Ovary (tissue), 9 donors: Measurements from ENCODE around the gene C4BPA. TPM values are rescaled to one million over a fixed set of nuclear protein-coding genes. Genes with fewer than 3 reads are reported as not detected.

Experiments
- DNase-seq, 5 donors: peaks; one replicate each; pipeline ENCODE4 v3.0.0-alpha.2; 2019 to 2020
- H3K27ac ChIP-seq, 2 donors: fragments of 200-600 bp; one replicate each; pipeline versions ENCODE4 v1.5.1 to v1.8.0; 2019 to 2022
- H3K27me3 ChIP-seq: fragments of 200-600 bp; one replicate; pipeline ENCODE4 v1.8.0; 2022
- H3K36me3 ChIP-seq: fragments of 200-600 bp; sonication (generic); one replicate; pipeline ENCODE4 v1.5.1; 2019
- H3K4me1 ChIP-seq: one replicate; pipeline ENCODE4 v1.8.1; 2013; ENCODE audit warnings: mild to moderate bottlenecking, moderate library complexity; ENCODE audit not compliant: insufficient read depth
- H3K4me3 ChIP-seq: fragments of 200-600 bp; sonication (generic); one replicate; pipeline ENCODE4 v1.5.1; 2017
- H3K9me3 ChIP-seq, 2 donors: fragments of 200-600 bp in 1 of 2; sonication (generic) in 1 of 2; one replicate each; pipeline versions ENCODE4 v1.5.1 to v1.8.1; 2013 to 2019; ENCODE audit warnings: mild to moderate bottlenecking in 1 of 2, moderate library complexity in 1 of 2
- CTCF ChIP-seq, 3 donors: fragments of 450-650 bp in 2 of 3; fragments of 200-600 bp in 1 of 3; IDR thresholded peaks; one replicate each; pipeline versions ENCODE4 v1.5.1 to v1.8.0; 2016 to 2022; ENCODE audit warnings: antibody characterized with exemption in 3 of 3, mild to moderate bottlenecking in 1 of 3
- EP300 ChIP-seq: sonication (generic); formaldehyde crosslinking; IDR thresholded peaks from one replicate; pipeline ENCODE4 v1.6.1; 2017; ENCODE audit warnings: antibody characterized with exemption
- POLR2A ChIP-seq: fragments of 450-650 bp; IDR thresholded peaks from one replicate; pipeline ENCODE4 v1.6.1; 2017; ENCODE audit warnings: antibody characterized with exemption, mild to moderate bottlenecking, moderate library complexity
- WGBS, 3 donors: extraction: QIAGEN DNeasy Blood & Tissue Kit in 1 of 3; methylation state at CpG; one replicate each; pipeline versions ENCODE4 v1.1.5 to v1.1.7; 2013 to 2017; 5-methylcytosine and 5-hydroxymethylcytosine counted together
- intact Hi-C, 4 donors: fragments of 100-400 bp; cut with DNase I; formaldehyde crosslinking; loops; one replicate each; pipeline versions ENCODE4 v1.11.0 to v1.15.1; 2022 to 2023
- polyA plus RNA-seq, 2 donors: library from polyadenylated mRNA; stranded (reverse); fragments of 200-250 nt in 1 of 2; fragments of 350-450 nt in 1 of 2; fragmentation: Illumina TruSeq in 1 of 2; extraction: RNeasy Lipid Tissue Mini Kit (QIAGEN cat#74804) in 1 of 2; gene quantifications; one replicate each; pipeline ENCODE4 v1.2.3, GENCODE V29; 2013 to 2014
- total RNA-seq, 7 donors: library from RNA; depleted of rRNA in 2 of 7; stranded (reverse); fragments of >200 nt in 2 of 7; fragmentation: NEBNext Ultra II Directional in 3 of 7; extraction: Animal tissue kit (Norgen Biotek cat#: 25700) in 3 of 7; gene quantifications; one replicate each; pipeline versions ENCODE4 v1.1.0 to v1.2.4, GENCODE V29; 2016 to 2023
- donor health status: DM: no; HTN: no; CAD: no; lungs with moderate emphysema.
- donor health status: DM: no; HTN: no; CAD: no.
- donor health status: Bipolar disorder and iron deficiency.
- donor health status: DM: yes; HTN: yes; CAD: no.
- donor health status: DM: no; HTN: no; CAD: no.
- donor health status: DM: yes; HTN: yes; CAD: no.

C4BPA gene
- total and polyA plus RNA-seq, 9 donors = 0.23 to 3.5 (median 1.1) TPM

- 94 to 98% (median 96%) methylated on average over 5 of the region's 5 CpGs for whole genome bisulfite sequencing, 3 donors
- Histone ChIP-seq H3K27ac (no peak overlapping the region), H3K9me3 (no peaks in the 10 kb centered on the region), H3K36me3 (no peaks in the 10 kb centered on the region), H3K4me3 (no peak overlapping the region), H3K27me3 (no peaks in the 10 kb centered on the region), H3K4me1 (no peaks in the 10 kb centered on the region)
- TF ChIP-seq CTCF (IDR thresholded peaks at IDR 0.05) = no peak
- no peak for TF ChIP-seq POLR2A
- no peak for TF ChIP-seq EP300
- DNase-seq = no peak
- intact Hi-C loops = loop anchor here in 2 of 4 donors (10.0 kb wide), 2 partner anchors 155 to 335 kb away; no protein-coding TSS in a partner anchor
Measured at GRCh38 chr1:207069858-207070506, 34.1 kb upstream of the C4BPA start.

- intact Hi-C loops = loop anchor here in 2 of 4 donors (10.0 kb wide), 2 partner anchors 156 to 334 kb away; no protein-coding TSS in a partner anchor
- no peaks in the 10 kb centered on the region for H3K27me3 ChIP-seq
- WGBS, 3 donors = 89 to 94% (median 92%) methylated on average over 4 of the region's 4 CpGs
- DNase-seq = no peak
- H3K36me3 ChIP-seq = no peaks in the 10 kb centered on the region
- H3K9me3 ChIP-seq = no peaks in the 10 kb centered on the region
- no peak for TF ChIP-seq CTCF (IDR thresholded peaks at IDR 0.05)
- no peak for TF ChIP-seq POLR2A
- TF ChIP-seq EP300 = no peak
- H3K4me1 ChIP-seq = no peaks in the 10 kb centered on the region
- H3K27ac ChIP-seq = no peak overlapping the region
- no peak overlapping the region for H3K4me3 ChIP-seq
Measured at GRCh38 chr1:207070811-207071210, 33.2 kb upstream of the C4BPA start.

- no peak overlapping the region for H3K27ac ChIP-seq
- DNase-seq = no peak
- no peaks in the 10 kb centered on the region for H3K4me1 ChIP-seq
- H3K4me3 ChIP-seq = no peak overlapping the region
- no peaks in the 10 kb centered on the region for H3K9me3 ChIP-seq
- 90 to 93% (median 93%) methylated on average over 6 of the region's 6 CpGs for WGBS, 3 donors
- no peaks in the 10 kb centered on the region for H3K27me3 ChIP-seq
- intact Hi-C loops = loop anchor here in 2 of 4 donors (10.0 kb wide), 2 partner anchors 157 to 333 kb away; no protein-coding TSS in a partner anchor
- no peaks in the 10 kb centered on the region for H3K36me3 ChIP-seq
- TF ChIP-seq EP300 = no peak
- no peak for TF ChIP-seq POLR2A
- TF ChIP-seq CTCF (IDR thresholded peaks at IDR 0.05) = no peak
Measured at GRCh38 chr1:207071426-207071825, 32.6 kb upstream of the C4BPA start.

GRCh38 chr1:207072233-207072632 is 31.8 kb upstream of the C4BPA start:
- Histone ChIP-seq H3K27ac (no peak overlapping the region), H3K9me3 (no peaks in the 10 kb centered on the region), H3K27me3 (no peaks in the 10 kb centered on the region), H3K4me3 (no peak overlapping the region), H3K4me1 (no peaks in the 10 kb centered on the region), H3K36me3 (no peaks in the 10 kb centered on the region)
- no peak for DNase-seq
- intact Hi-C loops = loop anchor here in 2 of 4 donors (10.0 kb wide), 2 partner anchors 157 to 333 kb away; no protein-coding TSS in a partner anchor
- no peak for TF ChIP-seq POLR2A
- TF ChIP-seq CTCF (IDR thresholded peaks at IDR 0.05) = no peak
- TF ChIP-seq EP300 = no peak
- 77 to 80% (median 78%) methylated on average over 8 of the region's 8 CpGs for WGBS, 3 donors
